ENCODE data around the gene LIFR. TPM values are rescaled to one million over a fixed set of nuclear protein-coding genes. Genes with fewer than 3 reads are reported as not detected.

LIFR gene
- total and polyA plus RNA-seq, 12 donors = 9.2 to 118 (median 59.0) TPM

GRCh38 chr5:38434966-38435705, 121.3 kb downstream of the LIFR start:
- no peak for TF ChIP-seq POLR2A (IDR thresholded peaks at IDR 0.05)
- no peaks in the 10 kb centered on the region for H3K27me3 ChIP-seq
- no peak overlapping the region for H3K27ac ChIP-seq

GRCh38 chr5:38433160-38433861, 123.1 kb downstream of the LIFR start:
- intact Hi-C loops (cut with DNase I) = no loop called here

More at GRCh38 chr5:38434966-38435705, 121.3 kb downstream of the LIFR start:
- H3K4me3 ChIP-seq = no peak overlapping the region
- H3K9me3 ChIP-seq (replicated peaks in 1 of 3) = no peaks in the 10 kb centered on the region
- peaks cover 0 to 17% of the 10 kb centered on the region in 2 donors for H3K4me1 ChIP-seq (replicated peaks in 1 of 2)
- intact Hi-C loops (cut with DNase I) = no loop called here
- no peak for DNase-seq
- 88 to 91% (median 89%) methylated on average over 7 of the region's 7 CpGs for WGBS, 4 donors
- H3K36me3 ChIP-seq (replicated peaks in 1 of 2) = no peaks in the 10 kb centered on the region

GRCh38 chr5:38431242-38431853, 125.1 kb downstream of the LIFR start:
- H3K27ac ChIP-seq = no peak overlapping the region
- TF ChIP-seq CTCF (IDR thresholded peaks at IDR 0.05) (no peak), POLR2A (IDR thresholded peaks at IDR 0.05) (no peak)
- peaks cover 0 to 17% of the 10 kb centered on the region in 2 donors for H3K4me1 ChIP-seq (replicated peaks in 1 of 2)
- no peaks in the 10 kb centered on the region for H3K27me3 ChIP-seq
- H3K9me3 ChIP-seq (replicated peaks in 1 of 3) = no peaks in the 10 kb centered on the region
- H3K4me3 ChIP-seq = no peak overlapping the region
- 94 to 100% (median 99%) methylated on average over 1 of the region's 1 CpG for WGBS, 4 donors
- intact Hi-C loops (cut with DNase I) = no loop called here
- no peaks in the 10 kb centered on the region for H3K36me3 ChIP-seq (replicated peaks in 1 of 2)
- no peak for DNase-seq

More at GRCh38 chr5:38433160-38433861, 123.1 kb downstream of the LIFR start:
- H3K27ac ChIP-seq = peak overlapping the region in 2 of 5 donors; percentile 28 to 50
- TF ChIP-seq POLR2A (IDR thresholded peaks at IDR 0.05) = no peak
- no peak for TF ChIP-seq CTCF (IDR thresholded peaks at IDR 0.05)
- no peak overlapping the region for H3K4me3 ChIP-seq
- WGBS, 4 donors = 27 to 42% (median 36%) methylated on average over 5 to 6 of the region's 6 CpGs
- peaks cover 0 to 17% of the 10 kb centered on the region in 2 donors for H3K4me1 ChIP-seq (replicated peaks in 1 of 2)
- no peaks in the 10 kb centered on the region for H3K36me3 ChIP-seq (replicated peaks in 1 of 2)
- H3K9me3 ChIP-seq (replicated peaks in 1 of 3) = no peaks in the 10 kb centered on the region
- no peaks in the 10 kb centered on the region for H3K27me3 ChIP-seq
- peak in 5 of 7 donors; percentile 7 to 62 (median 43) for DNase-seq

GRCh38 chr5:38426986-38427950, 129.2 kb downstream of the LIFR start:
- intact Hi-C loops (cut with DNase I) = no loop called here
- Histone ChIP-seq H3K27ac (no peak overlapping the region), H3K27me3 (no peaks in the 10 kb centered on the region), H3K36me3 (replicated peaks in 1 of 2) (no peaks in the 10 kb centered on the region), H3K4me3 (no peak overlapping the region), H3K9me3 (replicated peaks in 1 of 3) (no peaks in the 10 kb centered on the region), H3K4me1 (replicated peaks in 1 of 2) (no peaks in the 10 kb centered on the region)
- WGBS, 4 donors = 70 to 83% (median 78%) methylated on average over 9 of the region's 9 CpGs
- DNase-seq = peak in 1 of 7 donors; percentile 56
- no peak for TF ChIP-seq CTCF (IDR thresholded peaks at IDR 0.05)
- no peak for TF ChIP-seq POLR2A (IDR thresholded peaks at IDR 0.05)
